GM19043 (cell line): ENCODE measurements around the gene NFIB.

ENCODE experiments used
- ATAC-seq: cut with Tn5 transposase; IDR thresholded peaks from one replicate; pipeline ENCODE4 v1.9.1; 2021; ENCODE audit warnings: low read depth; ENCODE audit not compliant: unreplicated experiment

Gene NFIB

DNA sequence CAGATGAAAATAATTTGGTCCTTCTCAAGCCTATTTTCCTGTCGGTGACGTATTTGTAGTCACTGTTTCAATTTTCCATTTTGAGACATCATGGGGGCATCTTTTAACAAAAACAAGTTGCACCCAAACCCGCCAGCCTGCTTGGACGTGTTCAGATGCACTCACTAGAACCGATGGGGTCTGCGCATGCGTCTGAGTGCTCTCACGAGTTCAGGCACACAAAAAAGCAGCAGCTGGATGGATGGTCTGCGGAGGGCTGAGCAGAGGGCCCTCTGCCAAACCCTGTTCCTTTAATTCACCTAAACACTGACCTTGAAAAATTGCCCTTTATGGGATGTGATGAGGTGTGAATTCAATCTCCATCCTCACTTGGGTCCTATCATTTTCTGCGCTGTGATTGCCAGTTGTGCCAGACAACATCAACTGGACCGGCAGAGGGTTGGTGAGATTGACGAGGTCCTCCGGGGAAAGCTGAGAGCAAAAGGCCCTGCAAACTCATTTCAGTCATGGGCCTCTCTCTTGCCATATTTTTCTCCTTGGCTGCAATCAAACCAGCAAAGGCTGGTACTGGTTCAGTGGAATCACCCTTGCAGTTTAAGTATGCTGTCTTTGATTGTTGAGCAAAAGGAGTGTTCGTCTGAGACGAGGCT, 251.9 kb downstream of the NFIB start:
- ATAC-seq: no peak

DNA sequence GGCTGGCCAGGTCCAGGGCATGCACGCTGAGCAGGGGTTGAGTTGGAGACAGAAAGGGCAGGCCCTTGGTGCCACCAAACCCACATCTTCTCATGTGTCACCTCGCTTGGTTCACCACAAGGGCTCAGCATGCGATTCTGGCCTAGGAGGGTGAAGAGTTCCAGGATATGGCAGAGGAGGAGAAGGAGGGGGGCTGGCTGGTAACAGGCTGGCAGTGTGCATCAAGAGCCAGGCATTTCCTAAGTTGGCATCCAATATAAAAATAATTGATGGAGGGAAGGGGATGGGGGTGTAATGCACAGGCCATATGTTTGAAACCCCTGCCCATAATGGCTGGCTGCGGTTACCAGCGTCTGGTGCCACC, 255.6 kb downstream of the NFIB start:
- no peak for ATAC-seq

DNA sequence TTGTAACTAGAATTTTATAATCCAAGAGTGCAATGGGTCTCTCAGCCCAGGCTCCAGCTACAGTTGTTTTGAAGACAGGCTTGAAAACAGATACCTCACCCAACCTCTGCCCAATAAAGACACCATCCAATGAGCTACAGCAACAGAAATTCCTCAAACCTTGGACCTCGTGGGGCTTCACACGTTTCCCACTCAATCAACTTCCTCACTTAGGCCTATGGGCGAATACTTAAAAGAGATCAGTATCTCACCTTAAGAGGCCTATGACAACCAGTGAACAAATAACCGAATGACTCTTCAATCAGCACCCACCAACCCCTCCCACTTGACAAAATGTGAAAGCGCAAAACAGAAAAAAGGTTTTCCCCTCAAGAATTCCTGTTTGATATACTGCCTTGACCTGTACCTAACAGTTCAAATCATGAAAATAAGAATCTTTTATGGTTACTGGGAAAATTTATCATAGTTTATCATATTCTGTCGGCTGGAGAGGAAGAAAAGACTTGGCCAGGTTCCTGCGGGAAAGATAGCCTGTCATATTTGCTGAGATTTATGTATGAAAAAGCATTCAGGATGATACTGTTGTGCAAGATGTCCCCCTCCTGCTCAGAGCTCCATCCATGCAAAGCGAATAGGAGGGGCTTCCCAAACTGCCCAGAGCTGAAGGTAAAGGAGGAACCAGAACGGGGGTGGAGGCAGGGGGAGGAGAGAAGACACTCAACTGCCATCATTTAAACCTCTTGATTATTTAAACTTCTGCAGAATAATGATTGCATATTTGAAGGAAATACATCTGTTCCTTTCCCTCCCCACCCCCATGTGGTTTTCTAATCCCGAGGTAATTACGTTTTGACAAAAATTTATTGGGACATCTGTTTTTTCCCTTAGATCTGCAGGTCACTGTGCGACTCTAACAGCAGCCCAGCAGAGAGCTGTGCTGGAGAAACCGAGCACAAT, 256.3 kb downstream of the NFIB start:
- ATAC-seq: no peak

DNA sequence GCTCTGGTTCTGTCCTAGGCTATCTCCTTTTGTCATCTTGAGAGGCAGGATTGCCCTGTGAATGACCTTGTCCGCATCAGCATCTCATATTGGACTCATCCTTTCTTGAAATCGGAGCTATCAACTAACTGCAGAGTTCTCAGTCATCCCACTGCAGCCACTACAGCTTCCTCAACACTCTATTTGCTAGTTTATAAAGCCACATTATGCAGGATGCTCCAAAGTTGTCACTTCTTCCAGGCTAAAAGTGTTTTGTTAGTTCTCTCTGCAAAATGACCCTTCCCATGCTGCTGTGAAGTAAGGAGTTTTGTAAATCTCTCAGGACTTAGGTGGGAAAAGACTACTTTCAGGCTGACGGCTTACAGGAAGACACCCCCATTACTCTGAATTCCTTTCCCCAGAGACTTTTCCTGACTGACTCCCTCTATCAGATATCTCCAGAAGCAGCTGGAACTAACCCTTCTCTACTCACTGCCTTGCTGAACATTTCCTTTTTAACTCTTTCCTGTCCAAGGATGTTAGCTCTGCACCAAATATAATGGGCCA, 257.6 kb downstream of the NFIB start:
- no peak for ATAC-seq

- ATAC-seq: no peak
These were observed 259.8 kb downstream of the NFIB start for GRCh38 chr9:14054096-14054495.

DNA sequence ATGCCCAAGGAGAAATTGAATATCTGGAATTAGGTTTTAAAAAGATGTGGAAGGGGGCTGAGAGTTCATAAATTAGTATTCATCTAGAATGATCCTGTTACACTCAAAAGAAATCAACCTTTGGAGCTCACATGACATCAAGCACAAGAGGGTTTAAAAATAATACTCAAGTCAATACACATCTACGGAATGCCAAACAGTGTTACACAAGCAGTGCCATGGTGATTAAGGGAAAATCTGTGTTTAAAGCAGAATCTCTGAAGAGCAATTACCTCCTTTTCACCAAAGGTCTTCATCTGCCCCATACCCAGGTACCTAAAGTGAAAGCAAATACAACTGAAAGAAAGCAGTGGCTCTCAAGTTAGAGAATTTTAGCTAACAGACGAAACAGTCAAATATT, 261.6 kb downstream of the NFIB start:
- ATAC-seq: no peak

DNA sequence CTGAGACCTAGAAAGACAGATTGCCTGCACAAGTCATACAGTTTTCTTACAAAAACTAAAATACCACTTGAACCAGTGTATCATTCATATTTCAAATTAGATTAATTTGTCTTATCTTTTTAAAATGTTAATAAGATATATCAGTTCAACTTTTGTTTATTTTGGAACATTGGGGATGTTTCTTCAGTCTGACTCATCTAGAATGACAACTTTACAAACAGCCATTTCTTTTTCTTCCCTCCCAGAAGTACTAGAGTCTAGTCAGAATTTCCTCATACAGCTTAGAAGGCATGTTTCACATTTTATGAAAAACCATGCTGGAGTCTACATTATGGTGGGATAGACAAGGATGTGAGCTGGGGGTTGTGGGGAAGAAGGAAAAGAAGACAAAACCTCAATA, 262.5 kb downstream of the NFIB start:
- ATAC-seq: no peak

GRCh38 chr9:14043483-14043882, 270.5 kb downstream of the NFIB start:
- no peak for ATAC-seq

- no peak for ATAC-seq
These were observed 276.6 kb downstream of the NFIB start for GRCh38 chr9:14037331-14037730.

DNA sequence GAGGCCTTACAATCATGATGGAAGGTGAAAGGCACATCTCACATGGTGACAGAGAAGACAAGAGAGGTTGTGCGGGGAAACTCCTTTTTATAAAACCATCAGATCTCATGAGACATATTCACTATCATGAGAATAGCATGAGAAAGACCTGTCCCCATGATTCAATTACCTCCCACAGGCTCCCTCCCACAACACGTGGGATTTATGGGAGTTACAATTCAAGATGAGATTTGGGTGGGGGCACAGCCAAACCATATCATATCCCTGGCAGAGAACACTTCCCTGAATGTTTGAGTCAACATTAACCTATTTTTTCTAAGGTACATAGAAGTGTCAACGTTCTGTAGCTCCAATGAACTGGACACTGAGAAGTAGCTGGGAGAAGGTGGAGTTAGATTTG, 280.9 kb downstream of the NFIB start:
- ATAC-seq: no peak
